HEK293 (cell line): ENCODE results near the gene PROB1.

Source experiments
- BCL11B ChIP-seq: fragments of 450-650 bp; formaldehyde crosslinking; IDR thresholded peaks from 2 replicates; pipeline ENCODE4 v1.5.1; 2016; ENCODE audit warnings: low read depth, missing biosample characterization, missing genetic modification characterization
- GLI4 ChIP-seq: fragments of 450-650 bp; formaldehyde crosslinking; IDR thresholded peaks from 2 replicates; pipeline ENCODE4 v1.5.1; 2016; ENCODE audit warnings: missing biosample characterization, missing genetic modification characterization
- IKZF3 ChIP-seq: fragments of 450-650 bp; IDR thresholded peaks from 2 replicates; pipeline ENCODE4 v1.5.0; 2018; ENCODE audit warnings: missing biosample characterization, mild to moderate bottlenecking, missing genetic modification characterization, moderate library complexity
- KLF1 ChIP-seq: fragments of 450-650 bp; formaldehyde crosslinking; IDR thresholded peaks from 2 replicates; pipeline ENCODE4 v1.5.1; 2016; ENCODE audit warnings: missing biosample characterization, missing genetic modification characterization
- KLF17 ChIP-seq: fragments of 450-650 bp; formaldehyde crosslinking; IDR thresholded peaks from 2 replicates; pipeline ENCODE4 v1.5.1; 2016; ENCODE audit warnings: missing biosample characterization, missing genetic modification characterization
- PBX3 ChIP-seq: sonication (generic); formaldehyde crosslinking; IDR thresholded peaks from 2 replicates; pipeline ENCODE4 v1.8.1; 2022; ENCODE audit warnings: mild to moderate bottlenecking, moderate library complexity, missing genetic modification reagents
- RBAK ChIP-seq: fragments of 450-650 bp; formaldehyde crosslinking; IDR thresholded peaks from 2 replicates; pipeline ENCODE4 v1.5.1; 2016; ENCODE audit warnings: missing biosample characterization, missing genetic modification characterization
- REPIN1 ChIP-seq: fragments of 450-650 bp; formaldehyde crosslinking; IDR thresholded peaks from 2 replicates; pipeline ENCODE4 v1.5.1; 2017; ENCODE audit warnings: missing biosample characterization, missing genetic modification characterization, low read depth
- SETDB1 ChIP-seq: IDR thresholded peaks from one replicate; pipeline ENCODE4 v1.6.1; 2017; ENCODE audit warnings: mild to moderate bottlenecking, low read length, moderate library complexity, mixed read lengths; ENCODE audit not compliant: insufficient read length
- SP7 ChIP-seq: fragments of 450-650 bp; formaldehyde crosslinking; IDR thresholded peaks from 2 replicates; pipeline ENCODE4 v1.5.1; 2016; ENCODE audit warnings: missing biosample characterization, missing genetic modification characterization
- YY1 ChIP-seq: fragments of 450-650 bp; formaldehyde crosslinking; IDR thresholded peaks from 2 replicates; pipeline ENCODE4 v1.5.1; 2018; ENCODE audit warnings: missing biosample characterization, missing genetic modification characterization
- ZBTB20 ChIP-seq: fragments of 450-650 bp; formaldehyde crosslinking; IDR thresholded peaks from 2 replicates; pipeline ENCODE4 v1.5.1; 2016; ENCODE audit warnings: missing biosample characterization, missing genetic modification characterization
- ZBTB7A ChIP-seq: fragments of 450-650 bp; formaldehyde crosslinking; IDR thresholded peaks from 2 replicates; pipeline ENCODE4 v1.5.1; 2016; ENCODE audit warnings: low read depth, missing biosample characterization, missing genetic modification characterization
- ZEB2 ChIP-seq: fragments of 450-650 bp; formaldehyde crosslinking; IDR thresholded peaks from 2 replicates; pipeline ENCODE4 v1.5.1; 2016; ENCODE audit warnings: missing biosample characterization, missing genetic modification characterization
- ZNF148 ChIP-seq: fragments of 450-650 bp; formaldehyde crosslinking; IDR thresholded peaks from 2 replicates; pipeline ENCODE4 v1.5.0; 2017; ENCODE audit warnings: missing biosample characterization, missing genetic modification characterization, borderline replicate concordance
- ZNF2 ChIP-seq: fragments of 450-650 bp; formaldehyde crosslinking; IDR thresholded peaks from 2 replicates; pipeline ENCODE4 v1.5.1; 2016; ENCODE audit warnings: missing biosample characterization, missing genetic modification characterization
- ZNF214 ChIP-seq: fragments of 450-650 bp; formaldehyde crosslinking; IDR thresholded peaks from 2 replicates; pipeline ENCODE4 v1.5.1; 2017; ENCODE audit warnings: missing biosample characterization, mild to moderate bottlenecking, missing genetic modification characterization, borderline replicate concordance
- ZNF280D ChIP-seq: fragments of 450-650 bp; formaldehyde crosslinking; IDR thresholded peaks from 2 replicates; pipeline ENCODE4 v1.5.1; 2016; ENCODE audit warnings: missing biosample characterization, missing genetic modification characterization
- ZNF324 ChIP-seq: fragments of 450-650 bp; formaldehyde crosslinking; IDR thresholded peaks from 2 replicates; pipeline ENCODE4 v1.5.1; 2016; ENCODE audit warnings: missing biosample characterization, missing genetic modification characterization
- ZNF350 ChIP-seq: fragments of 450-650 bp; formaldehyde crosslinking; IDR thresholded peaks from 2 replicates; pipeline ENCODE4 v1.5.0; 2017; ENCODE audit warnings: missing biosample characterization, mild to moderate bottlenecking, missing genetic modification characterization
- ZNF366 ChIP-seq: fragments of 450-650 bp; formaldehyde crosslinking; conservative IDR thresholded peaks from 2 replicates; pipeline ENCODE4 v1.5.1; 2016; ENCODE audit warnings: missing biosample characterization, missing genetic modification characterization
- ZNF423 ChIP-seq: fragments of 450-650 bp; formaldehyde crosslinking; IDR thresholded peaks from 2 replicates; pipeline ENCODE4 v1.5.1; 2016; ENCODE audit warnings: missing biosample characterization, missing genetic modification characterization
- ZNF530 ChIP-seq: fragments of 450-650 bp; formaldehyde crosslinking; IDR thresholded peaks from 2 replicates; pipeline ENCODE4 v1.5.1; 2016; ENCODE audit warnings: low read depth, missing biosample characterization, missing genetic modification characterization
- ZNF560 ChIP-seq: fragments of 450-650 bp; formaldehyde crosslinking; IDR thresholded peaks from 2 replicates; pipeline ENCODE4 v1.5.1; 2017; ENCODE audit warnings: missing biosample characterization, missing genetic modification characterization, borderline replicate concordance
- ZNF701 ChIP-seq: fragments of 450-650 bp; formaldehyde crosslinking; IDR thresholded peaks from 2 replicates; pipeline ENCODE4 v1.5.1; 2016; ENCODE audit warnings: missing biosample characterization, missing genetic modification characterization
- ZNF704 ChIP-seq: fragments of 450-650 bp; formaldehyde crosslinking; IDR thresholded peaks from 2 replicates; pipeline ENCODE4 v1.5.1; 2016; ENCODE audit warnings: missing biosample characterization, missing genetic modification characterization
- ZNF843 ChIP-seq: fragments of 450-650 bp; formaldehyde crosslinking; IDR thresholded peaks from 2 replicates; pipeline ENCODE4 v1.5.1; 2016; ENCODE audit warnings: missing biosample characterization, missing genetic modification characterization
- ZSCAN16 ChIP-seq: fragments of 450-650 bp; formaldehyde crosslinking; IDR thresholded peaks from 2 replicates; pipeline ENCODE4 v1.5.1; 2016; ENCODE audit warnings: missing biosample characterization, missing genetic modification characterization
- ZXDB ChIP-seq: fragments of 450-650 bp; formaldehyde crosslinking; IDR thresholded peaks from 2 replicates; pipeline ENCODE4 v1.5.1; 2016; ENCODE audit warnings: missing biosample characterization, missing genetic modification characterization
- TF ChIP-seq, protein P1 (sequence below): fragments of 450-650 bp; formaldehyde crosslinking; IDR thresholded peaks from 2 replicates; pipeline ENCODE4 v1.5.1; 2016; ENCODE audit warnings: missing biosample characterization, missing genetic modification characterization

The PROB1 gene

GRCh38 chr5:139439013-139439903 is 44.4 kb upstream of the PROB1 start, which contains the start of gene DNAJC18 (continued):
- TF ChIP-seq ZNF843 (tag by site-specific recombination) = peak; percentile 79
- TF ChIP-seq ZNF214 (tag by site-specific recombination) = no peak
- TF ChIP-seq ZEB2 (tag by site-specific recombination) = peak; percentile 95
- TF ChIP-seq ZBTB20 (tag by site-specific recombination) = peak; percentile 86; the same call in 1 of the 2 replicates
- peak; percentile 64; the same call in 1 of the 2 replicates for TF ChIP-seq REPIN1 (tag by site-specific recombination)
- TF ChIP-seq KLF1 (tag by site-specific recombination) = peak; percentile 57
- TF ChIP-seq SP7 = peak; percentile 88
- TF ChIP-seq SETDB1 = no peak
- peak; percentile 90 for TF ChIP-seq ZBTB7A (tag by site-specific recombination)
- no peak for TF ChIP-seq GLI4 (tag by site-specific recombination)
- peak; percentile 84; the same call in 1 of the 2 replicates for TF ChIP-seq ZNF280D (tag by site-specific recombination)
- peak; percentile 96; the same call in 1 of the 2 replicates for TF ChIP-seq ZNF2 (tag by site-specific recombination)
- TF ChIP-seq ZNF350 = no peak
- peak; percentile 97 for TF ChIP-seq ZXDB (tag by site-specific recombination)
- peak; percentile 64; the same call in 1 of the 2 replicates for TF ChIP-seq ZSCAN16 (tag by site-specific recombination)
- no peak for TF ChIP-seq ZNF530 (tag by site-specific recombination)
- TF ChIP-seq ZNF423 (tag by site-specific recombination) = no peak
- TF ChIP-seq IKZF3 = no peak
- peak; percentile 93 for TF ChIP-seq YY1
- peak; percentile 98 for TF ChIP-seq ZNF324
- TF ChIP-seq ZNF560 (tag by site-specific recombination) = no peak
- peak; percentile 82 for TF ChIP-seq ZNF366 (tag by site-specific recombination)
- TF ChIP-seq ZNF701 (tag by site-specific recombination) = no peak
- TF ChIP-seq, protein P1, sequence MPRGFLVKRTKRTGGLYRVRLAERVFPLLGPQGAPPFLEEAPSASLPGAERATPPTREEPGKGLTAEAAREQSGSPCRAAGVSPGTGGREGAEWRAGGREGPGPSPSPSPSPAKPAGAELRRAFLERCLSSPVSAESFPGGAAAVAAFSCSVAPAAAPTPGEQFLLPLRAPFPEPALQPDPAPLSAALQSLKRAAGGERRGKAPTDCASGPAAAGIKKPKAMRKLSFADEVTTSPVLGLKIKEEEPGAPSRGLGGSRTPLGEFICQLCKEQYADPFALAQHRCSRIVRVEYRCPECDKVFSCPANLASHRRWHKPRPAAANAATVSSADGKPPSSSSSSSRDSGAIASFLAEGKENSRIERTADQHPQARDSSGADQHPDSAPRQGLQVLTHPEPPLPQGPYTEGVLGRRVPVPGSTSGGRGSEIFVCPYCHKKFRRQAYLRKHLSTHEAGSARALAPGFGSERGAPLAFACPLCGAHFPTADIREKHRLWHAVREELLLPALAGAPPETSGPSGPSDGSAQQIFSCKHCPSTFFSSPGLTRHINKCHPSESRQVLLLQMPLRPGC = no peak
- TF ChIP-seq PBX3 (CRISPR knock-in tag) = no peak; the same call in 1 of the 2 replicates
- TF ChIP-seq RBAK = no peak
- no peak for TF ChIP-seq ZNF704
- TF ChIP-seq BCL11B (tag by site-specific recombination) = no peak
- TF ChIP-seq ZNF148 = no peak
- TF ChIP-seq KLF17 (tag by site-specific recombination) = peak; percentile 84
